AG09319 (cell line): ENCODE measurements around the gene GP9.

ENCODE experiments used
- DNase-seq: peaks from one replicate; pipeline ENCODE4 v3.0.0-alpha.2; 2010; ENCODE audit warnings: low read depth; ENCODE audit errors: extremely low read depth
- TF ChIP-seq, protein P1 (sequence below): IDR thresholded peaks from 2 replicates; pipeline ENCODE4 v1.5.1; 2011; ENCODE audit warnings: low read depth, mild to moderate bottlenecking, inconsistent platforms, low read length, moderate library complexity

The GP9 gene

DNA sequence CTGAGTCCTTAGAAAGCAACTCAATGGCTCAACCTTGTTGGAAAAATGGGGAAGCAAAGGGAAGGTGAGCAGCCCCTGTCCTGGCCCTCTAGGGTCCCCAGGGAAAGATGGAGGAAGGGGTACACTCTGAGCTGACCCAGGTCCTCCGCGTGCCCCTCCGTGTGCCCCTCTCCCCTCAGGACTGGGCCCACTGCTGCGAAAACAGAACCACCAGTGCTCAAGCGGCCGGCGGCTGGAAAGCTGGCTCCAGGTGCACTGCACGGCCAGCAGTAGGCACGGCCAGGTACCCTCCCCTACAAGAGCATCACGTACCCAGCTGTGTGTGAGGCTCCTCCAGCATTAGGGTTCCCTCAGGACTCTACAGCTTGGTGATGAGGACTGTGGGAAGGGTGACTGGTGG is 34.7 kb downstream of the GP9 start:
- DNase-seq, result no peak
- TF ChIP-seq, protein P1, sequence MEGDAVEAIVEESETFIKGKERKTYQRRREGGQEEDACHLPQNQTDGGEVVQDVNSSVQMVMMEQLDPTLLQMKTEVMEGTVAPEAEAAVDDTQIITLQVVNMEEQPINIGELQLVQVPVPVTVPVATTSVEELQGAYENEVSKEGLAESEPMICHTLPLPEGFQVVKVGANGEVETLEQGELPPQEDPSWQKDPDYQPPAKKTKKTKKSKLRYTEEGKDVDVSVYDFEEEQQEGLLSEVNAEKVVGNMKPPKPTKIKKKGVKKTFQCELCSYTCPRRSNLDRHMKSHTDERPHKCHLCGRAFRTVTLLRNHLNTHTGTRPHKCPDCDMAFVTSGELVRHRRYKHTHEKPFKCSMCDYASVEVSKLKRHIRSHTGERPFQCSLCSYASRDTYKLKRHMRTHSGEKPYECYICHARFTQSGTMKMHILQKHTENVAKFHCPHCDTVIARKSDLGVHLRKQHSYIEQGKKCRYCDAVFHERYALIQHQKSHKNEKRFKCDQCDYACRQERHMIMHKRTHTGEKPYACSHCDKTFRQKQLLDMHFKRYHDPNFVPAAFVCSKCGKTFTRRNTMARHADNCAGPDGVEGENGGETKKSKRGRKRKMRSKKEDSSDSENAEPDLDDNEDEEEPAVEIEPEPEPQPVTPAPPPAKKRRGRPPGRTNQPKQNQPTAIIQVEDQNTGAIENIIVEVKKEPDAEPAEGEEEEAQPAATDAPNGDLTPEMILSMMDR, result no peak

GRCh38 chr3:129100274-129100673 is 39.7 kb downstream of the GP9 start:
- DNase-seq, result no peak
- TF ChIP-seq, protein P1, result no peak

GRCh38 chr3:129101370-129102138 is 41.0 kb downstream of the GP9 start:
- DNase-seq, result no peak
- TF ChIP-seq, protein P1, result no peak

DNA sequence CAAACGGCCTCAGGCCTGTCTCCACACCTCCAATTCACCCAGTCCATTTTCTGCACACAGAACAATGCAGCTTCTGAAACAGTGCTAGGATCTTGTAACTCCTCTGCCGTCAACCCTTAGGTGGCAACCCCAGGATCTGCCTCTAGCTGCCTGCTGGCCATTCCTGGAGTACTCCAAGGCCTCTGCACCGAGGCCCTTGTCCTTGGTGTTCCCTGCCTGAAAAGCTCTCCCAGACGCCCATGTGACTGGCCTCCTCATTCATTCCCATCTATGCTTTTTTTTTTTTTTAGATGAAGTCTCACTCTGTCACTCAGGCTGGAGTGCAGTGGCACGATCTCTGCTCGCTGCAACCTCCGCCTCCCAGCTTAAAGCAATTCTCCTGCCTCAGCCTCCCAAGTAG is 42.7 kb downstream of the GP9 start:
- TF ChIP-seq, protein P1, result no peak
- DNase-seq, result no peak

DNA sequence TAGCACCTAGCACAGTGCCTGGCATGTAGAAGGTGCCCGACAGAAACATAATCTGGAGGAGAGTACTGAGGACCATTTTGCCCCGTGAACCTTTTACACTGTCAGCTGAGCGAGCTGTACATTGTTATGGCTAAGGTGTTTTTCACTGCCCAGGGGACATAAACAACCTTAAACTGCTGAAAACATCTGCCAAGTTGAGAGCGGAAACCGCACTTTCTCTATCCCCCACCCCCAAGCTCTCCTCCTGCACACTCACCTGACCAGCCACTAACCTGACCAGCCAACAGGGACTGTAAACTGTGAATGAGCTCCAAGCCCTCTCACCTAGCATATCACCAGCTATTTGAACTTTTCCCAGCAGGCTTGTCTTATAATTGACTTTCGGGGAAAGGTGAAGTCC is 43.5 kb downstream of the GP9 start:
- TF ChIP-seq, protein P1, result no peak
- DNase-seq, result no peak

GRCh38 chr3:129104498-129105079 is 44.0 kb downstream of the GP9 start:
- DNase-seq, result no peak
- TF ChIP-seq, protein P1, result no peak

DNA sequence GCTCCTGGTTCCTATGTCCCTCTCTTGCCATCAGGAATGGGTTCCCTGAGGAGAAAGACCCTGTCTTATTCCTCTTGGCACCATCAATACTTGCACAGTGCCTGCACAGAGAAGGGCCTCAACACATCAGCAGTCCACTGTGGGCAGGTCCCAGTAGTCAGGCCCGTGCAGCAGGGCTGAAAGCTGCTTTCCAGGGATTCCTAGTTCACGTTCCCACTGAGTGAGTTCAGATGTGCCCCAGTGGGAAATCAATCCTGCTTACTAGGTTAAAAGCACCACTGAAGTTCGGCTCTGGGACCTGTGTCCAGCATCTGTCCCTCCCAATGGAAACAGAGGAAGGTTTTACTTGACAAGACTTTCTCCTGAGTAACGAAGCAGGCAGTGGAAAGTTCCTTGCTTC is 45.3 kb downstream of the GP9 start:
- no peak for DNase-seq
- TF ChIP-seq, protein P1, result no peak
